GM21526 (cell line): ENCODE results near the gene KIF26B.
"Not testable (repeated sequence)": the region's sequence is repeated elsewhere in the genome, so short reads cannot be mapped to it uniquely, and the experiment has no call there.

Experiments used
- ATAC-seq: cut with Tn5 transposase; IDR thresholded peaks from one replicate; pipeline ENCODE4 v1.9.1; 2021; ENCODE audit warnings: moderate library complexity; ENCODE audit not compliant: unreplicated experiment, low FRiP score

KIF26B gene

GRCh38 chr1:245311887-245312536 lies 157.2 kb downstream of the KIF26B start:
- ATAC-seq: no peak

- ATAC-seq: no peak
These were observed 158.8 kb downstream of the KIF26B start for GRCh38 chr1:245313576-245313975.

GRCh38 chr1:245316784-245317183 lies 162.0 kb downstream of the KIF26B start:
- no peak for ATAC-seq

- ATAC-seq: no peak
These were observed 162.4 kb downstream of the KIF26B start for GRCh38 chr1:245317217-245317616.

GRCh38 chr1:245319094-245319493 lies 164.3 kb downstream of the KIF26B start:
- ATAC-seq: no peak

GRCh38 chr1:245322673-245323072 lies 167.9 kb downstream of the KIF26B start:
- ATAC-seq: no peak

GRCh38 chr1:245323765-245324164 lies 169.0 kb downstream of the KIF26B start:
- ATAC-seq: not testable (repeated sequence)

GRCh38 chr1:245325922-245326795 lies 171.4 kb downstream of the KIF26B start:
- no peak for ATAC-seq

- no peak for ATAC-seq
These were observed 172.6 kb downstream of the KIF26B start for GRCh38 chr1:245327360-245327759.

- no peak for ATAC-seq
These were observed 173.1 kb downstream of the KIF26B start for GRCh38 chr1:245327842-245328241.

GRCh38 chr1:245330951-245331350 lies 176.2 kb downstream of the KIF26B start:
- ATAC-seq: no peak

GRCh38 chr1:245332085-245332484 lies 177.3 kb downstream of the KIF26B start:
- no peak for ATAC-seq

- no peak for ATAC-seq
These were observed 177.7 kb downstream of the KIF26B start for GRCh38 chr1:245332513-245332912.

- ATAC-seq: no peak
These were observed 179.4 kb downstream of the KIF26B start for GRCh38 chr1:245334235-245334634.

GRCh38 chr1:245334827-245335490 lies 180.2 kb downstream of the KIF26B start:
- no peak for ATAC-seq

- not testable (repeated sequence) for ATAC-seq
These were observed 180.9 kb downstream of the KIF26B start for GRCh38 chr1:245335684-245336083.

- no peak for ATAC-seq
These were observed 181.6 kb downstream of the KIF26B start for GRCh38 chr1:245336149-245336983.

- ATAC-seq: not testable (repeated sequence)
These were observed 182.2 kb downstream of the KIF26B start for GRCh38 chr1:245336984-245337355.

- ATAC-seq: no peak
These were observed 183.2 kb downstream of the KIF26B start for GRCh38 chr1:245337829-245338484.

- ATAC-seq: no peak
These were observed 183.7 kb downstream of the KIF26B start for GRCh38 chr1:245338485-245338877.
